GM23248 (cell line): Measurements from ENCODE around the gene CCNY. TPM values are rescaled to one million over a fixed set of nuclear protein-coding genes. Genes with fewer than 3 reads are reported as not detected.

Experiments used
- DNase-seq: peaks from one replicate; pipeline ENCODE4 v3.0.0-alpha.2; 2015
- H2AFZ ChIP-seq: fragments of 200-600 bp; sonication (generic); 2 replicates; pipeline ENCODE4 v1.6.1; 2016; ENCODE audit warnings: antibody characterized with exemption
- H3F3A ChIP-seq: fragments of 200-600 bp; sonication (generic); 2 replicates; pipeline ENCODE4 v1.6.1; 2016; ENCODE audit warnings: mild to moderate bottlenecking, antibody characterized with exemption, mixed run types; ENCODE audit not compliant: insufficient read depth
- H3K27ac ChIP-seq: fragments of 200-600 bp; sonication (generic); 2 replicates; pipeline ENCODE4 v1.5.1; 2016; ENCODE audit warnings: mild to moderate bottlenecking
- H3K27me3 ChIP-seq: fragments of 200-600 bp; sonication (generic); replicated peaks from 2 replicates; pipeline ENCODE4 v1.6.1; 2016; ENCODE audit warnings: mild to moderate bottlenecking; ENCODE audit not compliant: insufficient read depth
- H3K36me3 ChIP-seq: fragments of 200-600 bp; sonication (generic); 2 replicates; pipeline ENCODE4 v1.6.1; 2016; ENCODE audit warnings: low read depth, mild to moderate bottlenecking
- H3K4me1 ChIP-seq: fragments of 200-600 bp; sonication (generic); 2 replicates; pipeline ENCODE4 v1.6.1; 2016; ENCODE audit warnings: mild to moderate bottlenecking; ENCODE audit not compliant: insufficient read depth
- H3K4me2 ChIP-seq: fragments of 200-600 bp; sonication (generic); one replicate; pipeline ENCODE4 v1.6.1; 2016; ENCODE audit warnings: mild to moderate bottlenecking; ENCODE audit not compliant: unreplicated experiment
- H3K4me3 ChIP-seq: fragments of 200-600 bp; sonication (generic); 2 replicates; pipeline ENCODE4 v1.5.1; 2016; ENCODE audit warnings: mild to moderate bottlenecking
- H3K79me2 ChIP-seq: fragments of 200-600 bp; sonication (generic); 2 replicates; pipeline ENCODE4 v1.6.1; 2016; ENCODE audit warnings: mild to moderate bottlenecking; ENCODE audit not compliant: insufficient read depth
- H3K9ac ChIP-seq: fragments of 200-600 bp; sonication (generic); 2 replicates; pipeline ENCODE4 v1.6.1; 2016; ENCODE audit warnings: mild to moderate bottlenecking
- H3K9me2 ChIP-seq: fragments of 200-600 bp; sonication (generic); 2 replicates; pipeline ENCODE4 v1.6.1; 2016; ENCODE audit warnings: mixed run types, mild to moderate bottlenecking, moderate library complexity; ENCODE audit not compliant: insufficient read depth
- H3K9me3 ChIP-seq: fragments of 200-600 bp; sonication (generic); one replicate; pipeline ENCODE4 v1.6.1; 2017; ENCODE audit warnings: low read depth
- H4K20me1 ChIP-seq: fragments of 200-600 bp; sonication (generic); 2 replicates; pipeline ENCODE4 v1.6.0; 2016; ENCODE audit not compliant: insufficient read depth
- EZH2 ChIP-seq: fragments of 200-600 bp; sonication (generic); IDR thresholded peaks from 2 replicates; pipeline ENCODE4 v1.6.1; 2018; ENCODE audit warnings: antibody characterized with exemption, mild to moderate bottlenecking; ENCODE audit not compliant: insufficient read depth, poor library complexity, severe bottlenecking
- EZH2phosphoT487 ChIP-seq: fragments of 200-600 bp; sonication (generic); IDR thresholded peaks from 2 replicates; pipeline ENCODE4 v1.6.1; 2018; ENCODE audit warnings: antibody characterized with exemption, moderate library complexity, mild to moderate bottlenecking, low read depth; ENCODE audit not compliant: insufficient read depth
- WGBS, 2 experiments: methylation state at CpG; one replicate each; pipeline ENCODE4 v1.1.6; 2015 to 2017; ENCODE audit warnings: low lambda C conversion rate in 2 of 2, low coverage in 1 of 2; ENCODE audit errors: missing lambda C conversion rate in 2 of 2; 5-methylcytosine and 5-hydroxymethylcytosine counted together
- in situ Hi-C: fragments of 300-500 bp; cut with MboI; formaldehyde crosslinking; loops from 2 replicates; pipeline ENCODE4 v1.15.0; 2020
- polyA plus RNA-seq: library from polyadenylated mRNA; unstranded; fragments of >200 nt; fragmentation: Nextera tagmentation; extraction: Ambion mirVana; gene quantifications from 2 replicates; pipeline ENCODE4 v1.2.1, GENCODE V29; 2016
- total RNA-seq: library from RNA; depleted of rRNA; stranded (reverse); fragments of >200 nt; shearing (Covaris generic); gene quantifications from 2 replicates; pipeline ENCODE4 v1.2.3, GENCODE V29; 2014

Gene CCNY
- total and polyA plus RNA-seq, 2 experiments from 2014 or later = 12.8 to 70.4 TPM

DNA sequence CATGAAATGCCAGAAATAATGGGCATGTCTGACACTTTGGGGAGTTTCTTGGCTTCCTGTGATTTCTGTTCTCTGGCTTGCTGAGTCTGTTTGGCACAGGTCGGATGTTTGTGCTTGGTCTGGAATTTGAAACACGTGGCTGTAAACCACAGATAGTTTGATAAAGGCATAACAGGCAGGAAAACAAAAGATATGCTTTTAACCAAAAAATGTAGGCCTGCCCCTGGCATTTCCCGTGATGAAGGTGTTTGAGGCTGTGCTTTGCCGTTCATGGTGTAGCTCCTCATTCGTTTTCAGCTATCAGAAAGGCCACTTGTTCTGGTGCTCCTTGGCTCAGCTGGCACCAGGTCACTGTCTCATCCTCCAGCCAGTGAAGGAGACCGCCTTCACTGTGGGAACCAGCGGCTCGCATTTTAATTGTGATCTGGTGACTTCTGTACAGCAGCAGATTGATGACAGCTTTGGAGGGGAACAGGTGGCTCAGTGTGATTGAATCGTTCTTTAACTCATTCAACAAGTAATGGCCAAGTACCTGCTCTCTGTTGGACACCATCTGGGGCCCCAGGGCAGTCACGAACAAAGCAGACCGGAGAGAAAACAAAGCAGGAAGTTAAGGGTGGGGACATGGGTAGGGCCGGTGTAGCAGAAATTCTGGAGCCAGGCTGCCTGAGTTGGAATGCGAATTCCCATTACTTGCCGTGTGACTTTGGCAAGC, 111.5 kb downstream of the CCNY start:
- peak overlapping the region; percentile 68 for H3K27ac ChIP-seq
- H3K4me2 ChIP-seq = peak overlapping the region; percentile 67
- peaks cover 15% of the 10 kb centered on the region for H3F3A ChIP-seq
- no peaks in the 10 kb centered on the region for H3K27me3 ChIP-seq
- H3K9me2 ChIP-seq = no peaks in the 10 kb centered on the region
- no peak for TF ChIP-seq EZH2phosphoT487
- no peak for TF ChIP-seq EZH2
- peak overlapping the region; percentile 50 for H3K4me3 ChIP-seq
- H4K20me1 ChIP-seq = no peaks in the 10 kb centered on the region
- in situ Hi-C loops = no loop called here
- peaks cover 97% of the 10 kb centered on the region for H3K79me2 ChIP-seq
- peak; percentile 70 for DNase-seq
- WGBS, 2 experiments = 5 to 8% methylated on average over 14 of the region's 14 CpGs
- H3K9me3 ChIP-seq = no peaks in the 10 kb centered on the region
- peak overlapping the region; percentile 26; the same call in 1 of the 2 replicates for H3K9ac ChIP-seq
- peaks cover 44% of the 10 kb centered on the region for H3K4me1 ChIP-seq
- H3K36me3 ChIP-seq = 0 out of 2 replicates have a peak, but pooled peaks cover 4% of the 10 kb centered on the region
- H2AFZ ChIP-seq = no peak overlapping the region

DNA sequence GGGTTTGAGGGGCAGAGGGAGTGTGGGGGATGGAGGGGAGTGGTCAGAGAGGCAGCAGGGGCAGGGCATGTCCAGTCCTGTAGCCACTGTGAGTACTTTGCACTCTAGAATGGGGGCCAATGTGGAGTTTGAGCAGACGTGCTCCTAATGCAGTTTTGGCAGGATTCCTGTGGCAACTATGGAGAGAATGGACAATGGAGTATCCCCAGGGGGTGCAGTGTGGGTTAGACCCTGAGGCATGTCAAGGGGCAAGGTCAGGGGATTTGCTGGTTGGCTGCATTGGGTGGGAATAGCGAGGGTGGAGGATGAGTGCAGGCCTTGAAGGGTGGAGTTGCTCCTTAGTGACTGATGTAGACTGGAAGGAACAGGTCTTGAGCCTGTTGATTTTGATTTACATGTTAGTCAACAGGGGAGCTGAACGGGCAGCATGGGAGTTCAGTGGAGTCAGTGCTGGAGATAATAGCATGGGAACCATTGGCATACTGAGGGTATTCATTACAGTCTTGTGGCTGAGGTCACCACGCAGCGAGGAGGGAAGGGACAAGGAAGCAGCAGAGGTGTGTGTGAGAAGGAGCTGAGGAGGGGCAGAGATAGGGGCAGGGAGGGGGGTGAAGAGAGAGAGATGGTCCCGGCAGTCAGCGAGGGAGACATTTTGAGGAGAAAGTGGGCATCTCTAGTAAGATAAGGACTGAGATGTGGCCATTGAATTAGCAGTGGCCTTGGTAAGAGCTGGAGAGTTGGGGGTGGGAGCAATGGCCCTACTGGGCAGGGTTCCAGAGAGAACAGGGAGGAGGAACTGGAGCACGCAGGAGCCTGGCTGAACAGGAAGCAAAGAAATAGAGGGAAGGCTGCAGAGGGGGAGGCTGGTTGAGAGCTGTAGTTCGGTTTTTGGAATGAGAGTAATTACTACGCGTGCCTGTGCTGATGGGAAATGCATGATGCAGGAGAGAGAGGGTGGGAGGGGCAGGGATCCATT, 112.7 kb downstream of the CCNY start:
- DNase-seq = no peak
- Histone ChIP-seq H3K36me3 (no peaks in the 10 kb centered on the region), H3K4me3 (no peak overlapping the region), H4K20me1 (no peaks in the 10 kb centered on the region), H3K4me2 (peak overlapping the region; percentile 67), H3K9ac (no peak overlapping the region), H3K9me3 (no peaks in the 10 kb centered on the region), H3K27me3 (no peaks in the 10 kb centered on the region), H3F3A (peaks cover 25% of the 10 kb centered on the region), H3K9me2 (no peaks in the 10 kb centered on the region), H2AFZ (no peak overlapping the region), H3K4me1 (peaks cover 51% of the 10 kb centered on the region), H3K79me2 (peaks cover 95% of the 10 kb centered on the region), H3K27ac (peak overlapping the region; percentile 68)
- in situ Hi-C loops = no loop called here
- 94 to 95% methylated on average over 11 of the region's 11 CpGs for WGBS, 2 experiments
- TF ChIP-seq EZH2phosphoT487 (no peak), EZH2 (no peak)

GRCh38 chr10:35449944-35450343, 113.6 kb downstream of the CCNY start:
- Histone ChIP-seq H2AFZ (no peak overlapping the region), H3K9me2 (no peaks in the 10 kb centered on the region), H3K9ac (no peak overlapping the region), H3K4me2 (no peak overlapping the region), H3K4me1 (peaks cover 61% of the 10 kb centered on the region), H3K27ac (no peak overlapping the region), H3K9me3 (no peaks in the 10 kb centered on the region), H3K36me3 (no peaks in the 10 kb centered on the region), H3K4me3 (no peak overlapping the region), H3K79me2 (peaks cover 95% of the 10 kb centered on the region), H4K20me1 (0 out of 2 replicates have a peak, but pooled peaks cover 8% of the 10 kb centered on the region), H3K27me3 (no peaks in the 10 kb centered on the region), H3F3A (peaks cover 34% of the 10 kb centered on the region)
- in situ Hi-C loops = no loop called here
- WGBS, 2 experiments = 75 to 81% methylated on average over 5 of the region's 5 CpGs
- TF ChIP-seq EZH2phosphoT487 (no peak), EZH2 (no peak)
- no peak for DNase-seq

GRCh38 chr10:35451151-35452016, 115.1 kb downstream of the CCNY start:
- peak; percentile 19 for DNase-seq
- peaks cover 62% of the 10 kb centered on the region for H3K4me1 ChIP-seq
- no peak overlapping the region for H3K4me2 ChIP-seq
- peaks cover 45% of the 10 kb centered on the region for H3F3A ChIP-seq
- in situ Hi-C loops = no loop called here
- H2AFZ ChIP-seq = no peak overlapping the region
- H3K9me3 ChIP-seq = no peaks in the 10 kb centered on the region
- peaks cover 95% of the 10 kb centered on the region for H3K79me2 ChIP-seq
- no peak overlapping the region for H3K9ac ChIP-seq
- no peak overlapping the region for H3K27ac ChIP-seq
- H3K27me3 ChIP-seq = no peaks in the 10 kb centered on the region
- 71 to 79% methylated on average over 8 of the region's 8 CpGs for WGBS, 2 experiments
- H3K9me2 ChIP-seq = no peaks in the 10 kb centered on the region
- H4K20me1 ChIP-seq = 0 out of 2 replicates have a peak, but pooled peaks cover 14% of the 10 kb centered on the region
- no peaks in the 10 kb centered on the region for H3K36me3 ChIP-seq
- TF ChIP-seq EZH2phosphoT487 = no peak
- no peak for TF ChIP-seq EZH2
- no peak overlapping the region for H3K4me3 ChIP-seq
